OCI-LY3 (cell line): ENCODE results near the gene TMEM184B.
A peak's percentile ranks its signal among the peaks of the same experiment; 100 is the strongest.

Experiments
- H2AFZ ChIP-seq: fragments of 200-600, 300-600 bp; shearing (Covaris generic); 2 replicates; pipeline ENCODE4 v1.6.0; 2014; ENCODE audit warnings: antibody characterized with exemption, low read depth, low read length
- H3K27ac ChIP-seq: fragments of 200-600, 300-600 bp; sonication (generic); 2 replicates; pipeline ENCODE4 v1.5.1; 2014; ENCODE audit warnings: mild to moderate bottlenecking, low read length, moderate library complexity, mixed read lengths
- H3K27me3 ChIP-seq: fragments of 200-600, 300-600 bp; sonication (generic); 2 replicates; pipeline ENCODE4 v1.6.1; 2014; ENCODE audit warnings: low read depth, low read length, mixed read lengths
- H3K36me3 ChIP-seq: fragments of 200-600, 300-600 bp; sonication (generic); replicated peaks from 2 replicates; pipeline ENCODE3; 2014; ENCODE audit warnings: low read depth, low read length, mixed read lengths
- H3K4me1 ChIP-seq: fragments of 300-600, 200-600 bp; sonication (generic); 2 replicates; pipeline ENCODE4 v1.6.1; 2014; ENCODE audit warnings: low read length, mixed read lengths
- H3K4me2 ChIP-seq: fragments of 200-600, 300-600 bp; sonication (generic); 2 replicates; pipeline ENCODE4 v1.6.1; 2014; ENCODE audit warnings: low read length, mixed read lengths
- H3K4me3 ChIP-seq: fragments of 300-600, 200-600 bp; sonication (generic); 2 replicates; pipeline ENCODE4 v1.5.1; 2014; ENCODE audit warnings: antibody characterized with exemption, mild to moderate bottlenecking, low read length, moderate library complexity
- H3K79me2 ChIP-seq: fragments of 300-600, 200-600 bp; shearing (Covaris generic); 2 replicates; pipeline ENCODE4 v1.6.1; 2014; ENCODE audit warnings: mild to moderate bottlenecking, low read length, mixed read lengths
- H3K9ac ChIP-seq: fragments of 300-600, 200-600 bp; shearing (Covaris generic); 2 replicates; pipeline ENCODE4 v1.6.0; 2014; ENCODE audit warnings: mild to moderate bottlenecking, low read length, moderate library complexity
- H3K9me3 ChIP-seq: fragments of 200-600, 300-600 bp; shearing (Covaris generic); 2 replicates; pipeline ENCODE4 v1.6.1; 2014; ENCODE audit warnings: low read length, mixed read lengths; ENCODE audit not compliant: insufficient read depth
- H4K20me1 ChIP-seq: fragments of 200-600, 300-600 bp; sonication (generic); 2 replicates; pipeline ENCODE4 v1.6.1; 2016; ENCODE audit warnings: low read length, mixed read lengths; ENCODE audit not compliant: insufficient read depth
- CTCF ChIP-seq: fragments of 200-600, 300-600 bp; sonication (generic); IDR thresholded peaks from 2 replicates; pipeline ENCODE4 v1.5.1; 2014; ENCODE audit warnings: antibody characterized with exemption, low read length, low read depth
- EZH2phosphoT487 ChIP-seq: fragments of 200-600 bp; shearing (Covaris generic); IDR thresholded peaks from 2 replicates; pipeline ENCODE4 v1.6.1; 2018; ENCODE audit warnings: antibody characterized with exemption, mixed run types, low read depth

The TMEM184B gene

GRCh38 chr22:38313384-38313955 is 40.7 kb upstream of the TMEM184B start:
- Histone ChIP-seq H3K4me2 (peak overlapping the region; percentile 93), H3K4me1 (peaks cover 79% of the 10 kb centered on the region), H3K9ac (peak overlapping the region; percentile 92), H3K27me3 (no peaks in the 10 kb centered on the region), H3K9me3 (no peaks in the 10 kb centered on the region), H3K4me3 (peak overlapping the region; percentile 94), H2AFZ (no peak overlapping the region), H3K79me2 (peaks cover 96% of the 10 kb centered on the region), H4K20me1 (peaks cover 78% of the 10 kb centered on the region), H3K36me3 (peaks cover 45% of the 10 kb centered on the region), H3K27ac (peak overlapping the region; percentile 17)
- TF ChIP-seq EZH2phosphoT487 (no peak), CTCF (no peak)

- Histone ChIP-seq H3K27ac (no peak overlapping the region), H3K4me1 (peaks cover 82% of the 10 kb centered on the region), H3K27me3 (no peaks in the 10 kb centered on the region), H3K4me3 (no peak overlapping the region), H3K9ac (no peak overlapping the region), H3K36me3 (peaks cover 53% of the 10 kb centered on the region), H4K20me1 (peaks cover 85% of the 10 kb centered on the region), H3K79me2 (peaks cover 98% of the 10 kb centered on the region), H3K9me3 (no peaks in the 10 kb centered on the region), H3K4me2 (peak overlapping the region; percentile 68; the same call in 1 of the 2 replicates), H2AFZ (no peak overlapping the region)
- TF ChIP-seq CTCF = no peak
- no peak for TF ChIP-seq EZH2phosphoT487
Measured at GRCh38 chr22:38312261-38312800, 39.5 kb upstream of the TMEM184B start.

- no peak overlapping the region for H3K9ac ChIP-seq
- H3K27me3 ChIP-seq = no peaks in the 10 kb centered on the region
- peaks cover 82% of the 10 kb centered on the region for H4K20me1 ChIP-seq
- TF ChIP-seq CTCF (no peak), EZH2phosphoT487 (no peak)
- peak overlapping the region; percentile 23; the same call in 1 of the 2 replicates for H3K4me3 ChIP-seq
- no peaks in the 10 kb centered on the region for H3K9me3 ChIP-seq
- peaks cover 95% of the 10 kb centered on the region for H3K79me2 ChIP-seq
- H3K4me2 ChIP-seq = peak overlapping the region; percentile 68
- peaks cover 93% of the 10 kb centered on the region for H3K4me1 ChIP-seq
- peak overlapping the region; percentile 94 for H3K27ac ChIP-seq
- H3K36me3 ChIP-seq = peaks cover 52% of the 10 kb centered on the region
- H2AFZ ChIP-seq = no peak overlapping the region
Measured at GRCh38 chr22:38311323-38311620, 38.5 kb upstream of the TMEM184B start.

- peaks cover 90% of the 10 kb centered on the region for H3K79me2 ChIP-seq
- peaks cover 50% of the 10 kb centered on the region for H3K36me3 ChIP-seq
- no peak overlapping the region for H2AFZ ChIP-seq
- H3K4me1 ChIP-seq = peaks cover 98% of the 10 kb centered on the region
- H4K20me1 ChIP-seq = peaks cover 76% of the 10 kb centered on the region
- TF ChIP-seq CTCF (no peak), EZH2phosphoT487 (no peak)
- peak overlapping the region; percentile 68 for H3K4me2 ChIP-seq
- 0 out of 2 replicates have a peak overlapping the region, but pooled peaks have one; percentile 4 for H3K9ac ChIP-seq
- peak overlapping the region; percentile 94 for H3K27ac ChIP-seq
- H3K27me3 ChIP-seq = no peaks in the 10 kb centered on the region
- no peaks in the 10 kb centered on the region for H3K9me3 ChIP-seq
- peak overlapping the region; percentile 23; the same call in 1 of the 2 replicates for H3K4me3 ChIP-seq
Measured at GRCh38 chr22:38310518-38311322, 37.9 kb upstream of the TMEM184B start.
